B cell (primary cell): Measurements from ENCODE around the gene BLTP1. TPM values are rescaled to one million over a fixed set of nuclear protein-coding genes. Genes with fewer than 3 reads are reported as not detected.

Experiments
- ATAC-seq: fragments of 200-7000 bp; cut with Tn5 transposase; one replicate; pipeline ENCODE4 v1.10.0; 2021; ENCODE audit warnings: low read depth, mild to moderate bottlenecking, moderate number of reproducible peaks, moderate library complexity
- CTCF ChIA-PET: fragments of 350-600 bp; sonication (Branson Sonifier 250); formaldehyde crosslinking; loops from one replicate; lab custom pipeline; 2021; ENCODE audit warnings: antibody characterized with exemption, inconsistent platforms; lab: Charles Lee
- POLR2A ChIA-PET: fragments of 350-600 bp; sonication (Branson Sonifier 250); formaldehyde crosslinking; loops from one replicate; lab custom pipeline; 2021; ENCODE audit warnings: antibody characterized with exemption; lab: Charles Lee
- DNase-seq: peaks from one replicate; pipeline ENCODE4 v3.0.0; 2013
- H2AFZ ChIP-seq: 2 replicates; pipeline ENCODE4 v1.6.1; 2012; ENCODE audit warnings: mild to moderate bottlenecking, low read depth, low read length; ENCODE audit not compliant: insufficient read depth, poor library complexity, severe bottlenecking
- H3K27ac ChIP-seq, 2 donors: 1 replicate in 1 of 2; 2 replicates in 1 of 2; pipeline ENCODE4 v1.5.1; 2012 to 2013; ENCODE audit warnings: low read length in 2 of 2, mild to moderate bottlenecking in 2 of 2, moderate library complexity in 1 of 2
- H3K27me3 ChIP-seq, 4 experiments: fragments of 200-600 bp in 1 of 4; sonication (generic) in 1 of 4; replicated peaks in 1 of 4; 1 replicate in 2 of 4; 2 replicates in 2 of 4; pipeline versions ENCODE4 v1.6.1 to v1.7.0; 2013 to 2016; ENCODE audit warnings: low read length in 3 of 4, mild to moderate bottlenecking in 2 of 4, mixed read lengths in 1 of 4, moderate library complexity in 1 of 4; ENCODE audit not compliant: insufficient read depth in 4 of 4, control insufficient read depth in 3 of 4; ENCODE audit errors: control extremely low read depth in 1 of 4
- H3K36me3 ChIP-seq, 2 experiments: replicated peaks in 1 of 2; 1 replicate in 1 of 2; 2 replicates in 1 of 2; pipeline versions ENCODE4 v1.6.1 to v1.7.1; 2013; ENCODE audit warnings: low read length in 1 of 2; ENCODE audit not compliant: insufficient read depth in 2 of 2, control insufficient read depth in 1 of 2; ENCODE audit errors: control extremely low read depth in 1 of 2, extremely low read depth in 1 of 2
- H3K4me1 ChIP-seq, 2 donors: fragments of 200-600 bp in 1 of 2; sonication (generic) in 1 of 2; 1 replicate in 1 of 2; 2 replicates in 1 of 2; pipeline versions ENCODE4 v1.5.1 to v1.6.1; 2013 to 2017; ENCODE audit warnings: low read length in 2 of 2; ENCODE audit not compliant: control insufficient read depth in 2 of 2, insufficient read depth in 2 of 2
- H3K4me2 ChIP-seq: replicated peaks from 2 replicates; pipeline ENCODE3; 2012; ENCODE audit warnings: mild to moderate bottlenecking, low read depth, low read length; ENCODE audit not compliant: poor library complexity, severe bottlenecking
- H3K4me3 ChIP-seq, 5 experiments: fragments of 200-600 bp in 1 of 5; sonication (generic) in 1 of 5; 1 replicate in 3 of 5; 2 replicates in 2 of 5; pipeline versions ENCODE4 v1.5.1 to v1.7.0; 2011 to 2016; ENCODE audit warnings: low read length in 4 of 5, mild to moderate bottlenecking in 4 of 5, low read depth in 2 of 5, control low read depth in 1 of 5, moderate library complexity in 1 of 5; ENCODE audit not compliant: insufficient read depth in 1 of 5; ENCODE audit errors: control extremely low read depth in 1 of 5, extremely low read depth in 1 of 5
- H3K79me2 ChIP-seq: fragments of 200-600 bp; sonication (generic); one replicate; pipeline ENCODE4 v1.6.0; 2016; ENCODE audit warnings: low read length; ENCODE audit not compliant: control insufficient read depth, insufficient read depth
- H3K9ac ChIP-seq: fragments of 200-600 bp; sonication (generic); 2 replicates; pipeline ENCODE4 v1.6.1; 2017; ENCODE audit warnings: mild to moderate bottlenecking, low read length, moderate library complexity
- H3K9me3 ChIP-seq, 3 donors: one replicate each; pipeline versions ENCODE4 v1.6.1 to v1.7.1; 2013; ENCODE audit warnings: low read length in 2 of 3; ENCODE audit not compliant: control insufficient read depth in 2 of 3, insufficient read depth in 1 of 3; ENCODE audit errors: control extremely low read depth in 1 of 3
- H4K20me1 ChIP-seq: 2 replicates; pipeline ENCODE4 v1.6.0; 2012; ENCODE audit warnings: mild to moderate bottlenecking, low read length; ENCODE audit not compliant: insufficient read depth, control insufficient read depth, poor library complexity, severe bottlenecking
- H3K27ac Mint-ChIP-seq: one replicate; pipeline ENCODE4 v1.8.0; 2021; ENCODE audit warnings: mixed read lengths
- H3K27me3 Mint-ChIP-seq: one replicate; pipeline ENCODE4 v1.8.0; 2021; ENCODE audit warnings: mixed read lengths
- H3K4me1 Mint-ChIP-seq: one replicate; pipeline ENCODE4 v1.8.0; 2021; ENCODE audit warnings: mixed read lengths
- H3K4me3 Mint-ChIP-seq: one replicate; pipeline ENCODE4 v1.8.0; 2021; ENCODE audit warnings: mixed read lengths
- H3K9me3 Mint-ChIP-seq: one replicate; pipeline ENCODE4 v1.8.0; 2022; ENCODE audit warnings: mixed read lengths; ENCODE audit not compliant: insufficient read depth
- EZH2 ChIP-seq: IDR thresholded peaks from 2 replicates; pipeline ENCODE4 v1.6.1; 2012; ENCODE audit warnings: borderline replicate concordance, low read depth, mild to moderate bottlenecking, moderate library complexity, low read length; ENCODE audit not compliant: insufficient read depth, poor library complexity, severe bottlenecking
- WGBS: methylation state at CpG from one replicate; pipeline ENCODE4 v1.1.5; 2013; ENCODE audit warnings: missing lambda C conversion rate; ENCODE audit not compliant: insufficient coverage; 5-methylcytosine and 5-hydroxymethylcytosine counted together
- intact Hi-C: fragments of 100-400 bp; cut with micrococcal nuclease; formaldehyde crosslinking; loops from one replicate; pipeline ENCODE4 v1.10.0; 2022
- polyA plus RNA-seq: library from polyadenylated mRNA; depleted of rRNA; stranded (reverse); fragments of >200 nt; gene quantifications from 2 replicates; pipeline ENCODE4 v1.2.3, GENCODE V29; 2012
- total RNA-seq, 2 donors: library from RNA; stranded (reverse); fragments of 120-200 nt in 1 of 2; gene quantifications; 1 replicate in 1 of 2; 2 replicates in 1 of 2; pipeline versions ENCODE4 v1.2.3 to v1.2.4, GENCODE V29; 2013 to 2022
- TF ChIP-seq, protein P1 (sequence below): fragments of 200-600 bp; IDR thresholded peaks from one replicate; pipeline ENCODE4 v1.8.0; 2022; ENCODE audit warnings: antibody characterized with exemption, mild to moderate bottlenecking

Gene BLTP1
- total and polyA plus RNA-seq, 2 donors (not counting 1 experiment from before 2014, with no cell fraction given): 24.5 to 86.3 TPM

DNA sequence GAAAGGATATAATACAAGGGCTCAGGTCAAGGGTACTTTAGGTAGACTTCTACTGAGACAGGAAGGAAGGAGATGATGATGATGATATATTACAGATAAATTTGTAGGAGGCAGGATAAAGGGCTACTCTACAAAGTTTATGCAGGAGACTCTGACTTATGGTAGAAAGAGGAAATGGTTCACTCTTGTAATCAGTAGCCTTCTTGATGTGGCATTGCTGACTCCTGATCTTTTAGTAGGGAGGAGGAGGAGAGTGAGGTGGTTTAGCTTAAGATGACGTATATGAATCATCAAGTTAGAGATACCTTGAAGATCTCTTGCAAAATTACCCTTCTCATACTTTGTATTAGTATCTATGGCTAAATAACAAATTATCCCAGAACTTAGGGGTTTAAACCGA is 4.7 kb downstream of the BLTP1 start:
- ATAC-seq (no peak), DNase-seq (no peak)
- H3K4me3 ChIP-seq: no peak overlapping the region
- intact Hi-C loops: loop anchor here (10.0 kb wide), 1 partner anchor 182 kb away; no protein-coding TSS in a partner anchor
- no peaks in the 10 kb centered on the region for H3K9me3 Mint-ChIP-seq
- H3K4me1 ChIP-seq: peaks cover 10 to 11% of the 10 kb centered on the region in 2 donors
- H2AFZ ChIP-seq: no peak overlapping the region
- no peak overlapping the region for H3K4me3 Mint-ChIP-seq
- H3K36me3 ChIP-seq: peaks cover 0 to 15% of the 10 kb centered on the region in 2 experiments
- no peak overlapping the region for H3K27ac Mint-ChIP-seq
- H3K79me2 ChIP-seq: peaks cover 67% of the 10 kb centered on the region
- CTCF ChIA-PET: no interaction called here
- H4K20me1 ChIP-seq: no peaks in the 10 kb centered on the region
- H3K4me2 ChIP-seq: no peak overlapping the region
- no peaks in the 10 kb centered on the region for H3K27me3 Mint-ChIP-seq
- POLR2A ChIA-PET: no interaction called here
- TF ChIP-seq EZH2: no peak
- TF ChIP-seq, protein P1, sequence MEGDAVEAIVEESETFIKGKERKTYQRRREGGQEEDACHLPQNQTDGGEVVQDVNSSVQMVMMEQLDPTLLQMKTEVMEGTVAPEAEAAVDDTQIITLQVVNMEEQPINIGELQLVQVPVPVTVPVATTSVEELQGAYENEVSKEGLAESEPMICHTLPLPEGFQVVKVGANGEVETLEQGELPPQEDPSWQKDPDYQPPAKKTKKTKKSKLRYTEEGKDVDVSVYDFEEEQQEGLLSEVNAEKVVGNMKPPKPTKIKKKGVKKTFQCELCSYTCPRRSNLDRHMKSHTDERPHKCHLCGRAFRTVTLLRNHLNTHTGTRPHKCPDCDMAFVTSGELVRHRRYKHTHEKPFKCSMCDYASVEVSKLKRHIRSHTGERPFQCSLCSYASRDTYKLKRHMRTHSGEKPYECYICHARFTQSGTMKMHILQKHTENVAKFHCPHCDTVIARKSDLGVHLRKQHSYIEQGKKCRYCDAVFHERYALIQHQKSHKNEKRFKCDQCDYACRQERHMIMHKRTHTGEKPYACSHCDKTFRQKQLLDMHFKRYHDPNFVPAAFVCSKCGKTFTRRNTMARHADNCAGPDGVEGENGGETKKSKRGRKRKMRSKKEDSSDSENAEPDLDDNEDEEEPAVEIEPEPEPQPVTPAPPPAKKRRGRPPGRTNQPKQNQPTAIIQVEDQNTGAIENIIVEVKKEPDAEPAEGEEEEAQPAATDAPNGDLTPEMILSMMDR: no peak
- H3K9me3 ChIP-seq: no peaks in the 10 kb centered on the region
- 100% methylated on average over 1 of the region's 2 CpGs for WGBS
- H3K27ac ChIP-seq: no peak overlapping the region
- no peak overlapping the region for H3K9ac ChIP-seq
- peaks cover 36% of the 10 kb centered on the region for H3K4me1 Mint-ChIP-seq
- H3K27me3 ChIP-seq: no peaks in the 10 kb centered on the region

DNA sequence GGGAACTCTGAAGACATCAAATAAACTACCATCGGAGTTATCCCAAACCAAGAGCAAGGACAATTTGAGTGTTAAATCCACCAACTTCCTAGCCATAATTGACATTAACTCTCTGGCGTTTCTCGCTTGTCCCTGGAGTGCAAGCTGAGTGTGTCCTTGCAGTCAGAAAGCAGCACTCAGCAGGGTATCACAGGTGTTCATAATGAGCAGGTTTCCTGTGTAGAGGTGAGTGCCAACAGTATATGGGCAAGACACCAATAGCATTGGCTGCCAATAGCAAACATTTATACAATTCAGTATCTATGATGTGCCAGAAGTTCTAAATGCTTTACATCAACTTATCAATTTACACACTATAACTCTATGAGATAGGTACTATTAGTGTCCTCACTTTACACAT is 11.2 kb downstream of the BLTP1 start:
- DNase-seq: no peak
- intact Hi-C loops: no loop called here
- Histone ChIP-seq H3K9ac (no peak overlapping the region), H3K4me3 (no peak overlapping the region), H3K4me2 (no peak overlapping the region), H2AFZ (no peak overlapping the region), H3K27ac (no peak overlapping the region), H4K20me1 (peaks cover 10% of the 10 kb centered on the region), H3K36me3 (peaks cover 1 to 4% of the 10 kb centered on the region in 2 experiments), H3K9me3 (no peaks in the 10 kb centered on the region), H3K79me2 (peaks cover 38% of the 10 kb centered on the region), H3K4me1 (peaks cover 4 to 6% of the 10 kb centered on the region in 2 donors), H3K27me3 (no peaks in the 10 kb centered on the region)
- ChIA-PET CTCF (no interaction called here), POLR2A (no interaction called here)
- no peak overlapping the region for H3K4me3 Mint-ChIP-seq
- no peaks in the 10 kb centered on the region for H3K9me3 Mint-ChIP-seq
- peaks cover 33% of the 10 kb centered on the region for H3K4me1 Mint-ChIP-seq
- H3K27me3 Mint-ChIP-seq: no peaks in the 10 kb centered on the region
- H3K27ac Mint-ChIP-seq: no peak overlapping the region
- ATAC-seq: no peak
- TF ChIP-seq, protein P1: no peak
- TF ChIP-seq EZH2: no peak
- 100% methylated on average over 1 of the region's 3 CpGs for WGBS
